GM18867 (cell line): ENCODE measurements around the gene CHRNA4.

ENCODE experiments used
- ATAC-seq: cut with Tn5 transposase; IDR thresholded peaks from one replicate; pipeline ENCODE4 v1.9.1; 2021; ENCODE audit warnings: mild to moderate bottlenecking, moderate library complexity; ENCODE audit not compliant: unreplicated experiment

Gene CHRNA4

DNA sequence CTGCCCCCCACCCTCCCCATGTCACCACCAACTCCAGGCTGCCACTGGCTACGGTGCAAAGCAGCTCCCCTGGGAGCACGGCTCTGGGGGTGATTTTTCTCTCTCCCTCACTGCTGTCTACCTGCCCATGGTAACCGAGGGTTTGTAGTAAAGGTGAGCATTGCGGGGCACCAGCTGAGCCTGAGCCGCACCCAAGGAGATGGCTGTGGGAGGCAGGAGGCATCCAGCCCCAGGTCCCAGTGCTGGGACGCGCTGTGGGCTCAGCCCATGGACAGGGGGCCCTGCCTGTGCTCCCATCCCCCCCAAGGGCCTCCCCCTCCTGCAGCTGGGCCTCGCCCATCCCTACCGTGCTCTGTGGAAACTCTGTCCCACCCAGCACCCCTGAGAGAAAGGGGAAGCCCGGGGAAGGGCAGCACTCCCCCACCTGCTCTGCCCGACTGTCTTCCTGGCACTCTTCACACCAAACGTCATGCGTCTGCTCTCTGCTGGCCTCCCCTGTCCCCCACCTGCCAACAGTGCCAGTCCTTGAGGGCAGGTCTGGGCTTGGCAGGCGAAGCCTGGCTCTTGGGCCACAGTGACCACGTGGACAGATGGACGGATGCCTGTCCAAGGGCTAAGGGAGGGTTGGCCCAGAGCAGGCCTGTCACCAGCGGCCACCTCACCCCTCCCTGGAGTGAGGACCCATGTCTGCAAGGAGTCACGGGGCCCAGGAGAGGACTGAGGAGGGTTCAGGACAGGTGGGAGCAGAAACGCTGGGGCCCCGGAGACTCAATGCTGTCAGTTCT, 3.8 kb upstream of the CHRNA4 start:
- ATAC-seq = no peak

- ATAC-seq = no peak
These were observed 2.9 kb upstream of the CHRNA4 start for GRCh38 chr20:63363981-63364561.

- ATAC-seq = no peak
These were observed 2.1 kb upstream of the CHRNA4 start for GRCh38 chr20:63363013-63363957.

DNA sequence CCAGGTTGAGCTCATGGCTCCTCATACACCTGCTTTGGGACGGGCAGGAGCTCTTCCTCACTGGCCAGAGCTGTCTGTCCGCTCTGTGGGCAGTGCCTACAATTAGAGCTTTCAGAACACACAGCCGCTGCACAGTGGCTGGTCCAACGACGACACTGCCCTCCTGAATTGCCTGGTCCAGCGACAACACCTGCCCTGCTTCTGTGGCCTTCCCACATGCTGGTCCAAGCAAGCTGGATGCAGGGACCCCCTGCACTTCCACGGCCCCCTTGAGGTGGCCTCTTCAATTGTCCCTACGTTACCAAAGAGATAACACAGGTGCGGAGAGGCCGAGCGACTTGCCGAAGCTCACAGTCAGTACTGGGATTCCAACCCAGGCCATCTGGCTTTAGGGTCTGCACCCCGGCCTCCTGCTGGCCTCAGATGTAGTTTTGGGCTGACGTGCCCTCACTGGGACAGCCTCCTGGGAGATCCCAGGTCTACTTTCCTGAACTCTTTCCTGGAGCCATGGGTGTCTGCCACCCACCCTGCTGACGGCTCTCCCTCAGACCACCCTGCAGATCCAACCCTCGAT, 1.4 kb upstream of the CHRNA4 start:
- ATAC-seq = no peak

- ATAC-seq = no peak
These were observed 628 bp upstream of the CHRNA4 start for GRCh38 chr20:63361519-63362435.

- no peak for ATAC-seq
These were observed 956 bp downstream of the CHRNA4 start for GRCh38 chr20:63359937-63360849.

DNA sequence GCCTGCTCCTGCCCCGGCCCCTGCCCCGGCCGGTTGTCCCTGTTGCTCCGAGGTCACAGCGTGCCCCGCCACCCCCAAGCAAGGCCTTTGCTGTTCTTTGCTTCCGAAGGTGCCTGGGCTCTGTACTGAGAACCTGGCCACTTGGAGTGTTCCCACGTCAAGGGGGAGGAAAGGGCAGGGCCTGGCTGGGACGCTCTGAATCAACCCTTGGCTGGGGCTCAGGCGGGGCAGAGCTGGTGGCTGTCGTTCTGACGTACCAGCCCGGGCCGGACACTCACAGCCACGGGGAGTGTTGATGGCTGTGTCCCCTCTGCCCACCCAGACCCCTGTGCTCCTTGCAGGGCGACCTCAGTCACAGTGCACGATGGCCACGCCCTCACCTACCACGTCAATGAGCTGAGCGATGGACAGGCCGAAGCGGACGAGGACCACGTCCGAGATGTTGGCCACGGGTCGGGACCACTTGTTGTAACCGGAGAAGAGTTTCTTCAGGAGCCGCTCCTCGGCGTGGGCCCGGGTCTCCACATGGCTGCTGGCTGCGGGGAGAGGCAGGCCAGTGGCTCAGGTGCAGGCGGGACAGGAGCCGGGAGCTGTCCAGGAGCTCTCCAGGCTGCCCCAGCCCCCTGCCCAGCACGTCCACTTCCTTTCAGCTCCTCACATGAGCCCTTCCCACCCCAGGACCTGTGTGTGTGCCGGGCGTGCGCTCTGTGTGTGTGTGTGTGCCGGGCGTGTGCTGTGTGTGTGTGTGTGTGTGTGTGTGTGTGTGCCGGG, 1.8 kb downstream of the CHRNA4 start:
- no peak for ATAC-seq

GRCh38 chr20:63357921-63358905, 2.9 kb downstream of the CHRNA4 start:
- no peak for ATAC-seq

DNA sequence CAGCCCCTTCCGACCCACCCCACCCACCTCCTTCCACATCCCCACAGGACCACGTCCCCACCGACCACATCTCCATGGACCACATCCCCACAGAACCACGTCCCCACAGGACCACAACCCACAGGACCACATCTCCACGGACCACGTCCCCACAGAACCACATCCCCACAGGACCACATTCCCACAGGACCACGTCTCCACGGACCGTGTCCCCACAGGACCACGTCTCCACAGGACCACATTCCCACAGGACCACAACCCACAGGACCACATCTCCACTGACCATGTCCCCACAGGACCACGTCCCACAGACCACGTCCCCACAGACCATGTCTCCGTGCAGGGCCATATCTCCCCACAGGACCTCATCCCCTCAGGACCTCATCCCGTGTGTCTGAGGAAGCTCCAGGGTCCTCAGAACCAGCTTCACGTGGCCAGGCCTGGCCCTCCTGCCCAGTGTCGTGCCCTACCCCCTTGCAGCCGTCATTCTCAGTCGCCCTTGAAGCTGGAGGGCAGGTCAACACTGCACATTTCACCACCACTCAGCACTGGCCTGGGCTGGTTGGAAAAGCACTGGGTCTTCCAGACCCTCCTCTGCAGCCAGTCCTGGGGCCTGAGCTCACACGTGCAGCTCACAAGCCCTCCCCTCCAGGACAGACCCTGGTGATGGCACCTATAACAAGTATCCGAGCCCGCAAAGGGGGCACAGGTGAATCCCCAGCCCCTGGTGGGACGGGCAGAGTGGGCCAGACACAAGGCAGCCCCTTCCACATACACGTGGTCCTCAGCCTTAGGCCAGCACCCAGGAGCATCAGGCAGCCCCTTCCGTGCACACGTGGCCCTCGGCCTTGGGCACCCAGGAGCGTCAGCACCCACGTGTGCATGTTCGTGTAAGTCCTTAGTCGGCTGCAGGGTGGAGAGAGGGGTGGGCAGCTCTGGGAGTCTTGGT, 3.9 kb downstream of the CHRNA4 start:
- no peak for ATAC-seq

GRCh38 chr20:63356511-63356910, 4.6 kb downstream of the CHRNA4 start:
- no peak for ATAC-seq

DNA sequence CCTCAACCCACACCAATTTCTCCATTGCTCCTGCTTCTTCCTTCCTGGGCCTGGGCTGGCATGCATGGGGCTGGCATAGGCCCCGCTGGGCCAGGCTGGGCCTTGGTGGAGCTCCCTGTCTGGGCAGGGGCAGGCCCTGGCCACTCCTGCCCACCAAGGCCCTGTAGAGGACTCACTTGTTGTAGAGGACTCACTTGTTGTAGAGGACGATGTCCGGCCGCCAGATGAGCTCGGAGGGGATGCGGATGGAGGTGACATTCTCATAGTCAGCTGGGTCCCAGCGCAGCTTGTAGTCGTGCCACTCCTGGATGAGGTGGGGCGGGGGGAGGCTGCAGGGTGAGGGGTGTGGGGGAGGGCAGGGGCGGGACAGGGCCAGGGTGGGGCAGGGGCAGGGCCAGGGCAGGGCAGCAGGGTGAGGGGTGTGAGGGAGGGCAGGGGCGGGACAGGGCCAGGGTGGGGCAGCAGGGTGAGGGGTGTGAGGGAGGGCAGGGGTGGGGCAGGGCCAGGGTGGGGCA, 5.3 kb downstream of the CHRNA4 start:
- no peak for ATAC-seq

- ATAC-seq = no peak
These were observed 6.4 kb downstream of the CHRNA4 start for GRCh38 chr20:63354636-63355350.

GRCh38 chr20:63352811-63353221, 8.3 kb downstream of the CHRNA4 start:
- ATAC-seq = no peak

- no peak for ATAC-seq
These were observed 9.1 kb downstream of the CHRNA4 start for GRCh38 chr20:63351811-63352591.
